K562 (cell line): ENCODE results near the gene TADA1. TPM values are rescaled to one million over a fixed set of nuclear protein-coding genes. Genes with fewer than 3 reads are reported as not detected.

Experiments used
- ARID1B ChIP-seq: fragments of 450-650 bp; IDR thresholded peaks from 2 replicates; pipeline ENCODE4 v1.6.1; 2016; ENCODE audit warnings: antibody characterized with exemption, mild to moderate bottlenecking, inconsistent platforms
- KDM2B ChIP-seq: fragments of 250-450 bp; sonication (Bioruptor Pico); IDR thresholded peaks from 2 replicates; pipeline ENCODE4 v1.8.0; 2021; ENCODE audit warnings: mild to moderate bottlenecking, moderate library complexity
- MIER1 ChIP-seq: fragments of 450-650 bp; IDR thresholded peaks from 2 replicates; pipeline ENCODE4 v1.6.1; 2016; ENCODE audit warnings: antibody characterized with exemption, mild to moderate bottlenecking, low read depth
- MITF ChIP-seq: IDR thresholded peaks from 2 replicates; pipeline ENCODE4 v1.6.1; 2014; ENCODE audit warnings: antibody characterized with exemption
- PCBP2 ChIP-seq: fragments of 200-400 bp; formaldehyde crosslinking; IDR thresholded peaks from 2 replicates; pipeline ENCODE4 v1.6.1; 2018; ENCODE audit warnings: low read length, low read depth, mild to moderate bottlenecking, moderate library complexity; ENCODE audit not compliant: poor library complexity, severe bottlenecking
- RBM15 ChIP-seq: fragments of 200-400 bp; formaldehyde crosslinking; IDR thresholded peaks from 2 replicates; pipeline ENCODE4 v1.6.1; 2018; ENCODE audit warnings: mild to moderate bottlenecking, low read length, moderate library complexity; ENCODE audit not compliant: insufficient read depth
- SIN3B ChIP-seq: fragments of 450-650 bp; IDR thresholded peaks from 2 replicates; pipeline ENCODE4 v1.6.1; 2017; ENCODE audit warnings: low read depth, mild to moderate bottlenecking, moderate library complexity
- THAP7 ChIP-seq: fragments of 250-450 bp; sonication (Bioruptor Pico); IDR thresholded peaks from 2 replicates; pipeline ENCODE4 v1.5.0; 2021
- XRCC3 ChIP-seq: fragments of 450-650 bp; IDR thresholded peaks from 2 replicates; pipeline ENCODE4 v1.6.1; 2017; ENCODE audit warnings: mild to moderate bottlenecking, moderate library complexity
- ZBTB9 ChIP-seq: fragments of 450-650 bp; formaldehyde crosslinking; IDR thresholded peaks from 2 replicates; pipeline ENCODE4 v1.4.0; 2020; ENCODE audit warnings: mild to moderate bottlenecking, moderate library complexity
- ZKSCAN8 ChIP-seq: fragments of 200-800 bp; sonication (Bioruptor generic); IDR thresholded peaks from 2 replicates; pipeline ENCODE4 v1.6.1; 2016; ENCODE audit warnings: missing genetic modification characterization, missing compliant biosample characterization
- ZNF146 ChIP-seq: IDR thresholded peaks from one replicate; pipeline ENCODE4 v1.6.1; 2018; ENCODE audit warnings: missing compliant biosample characterization; ENCODE audit not compliant: unreplicated experiment
- ZNF395 ChIP-seq: fragments of 200-800 bp; sonication (Bioruptor generic); IDR thresholded peaks from 2 replicates; pipeline ENCODE4 v1.6.1; 2017; ENCODE audit warnings: missing genetic modification characterization, missing compliant biosample characterization
- ZNF407 ChIP-seq: fragments of 450-650 bp; IDR thresholded peaks from 2 replicates; pipeline ENCODE4 v1.6.1; 2016; ENCODE audit warnings: low read depth
- ZNF717 ChIP-seq: fragments of 250-450 bp; sonication (Bioruptor Pico); IDR thresholded peaks from 2 replicates; pipeline ENCODE4 v1.5.0; 2021
- polyA plus RNA-seq, 8 experiments: library from polyadenylated mRNA; depleted of rRNA in 4 of 8; stranded (reverse) in 5 of 8; unstranded in 3 of 8; fragments of >200 nt; fragmentation: Nextera tagmentation in 2 of 8; fragmentation: Illumina TruSeq in 1 of 8; extraction: Ambion mirVana in 2 of 8; extraction: Trizol in 1 of 8; gene quantifications; 2 replicates each; pipeline versions ENCODE4 v1.2.1 to v1.2.3, GENCODE V29; 2011 to 2014; ENCODE audit warnings: inconsistent platforms in 1 of 8, missing spikeins in 1 of 8
- total RNA-seq, 7 experiments: library from RNA; depleted of rRNA in 6 of 7; stranded (reverse); fragments of >200 nt in 6 of 7; fragmentation: Illumina TruSeq in 2 of 7; extraction: Trizol in 2 of 7; gene quantifications; 2 replicates each; pipeline versions ENCODE4 v1.2.1 to v1.2.3, GENCODE V29; 2011 to 2021; ENCODE audit warnings: low replicate concordance in 1 of 7

Gene TADA1
- total and polyA plus RNA-seq, 9 of the 15 experiments (the other 6 are each of a cell fraction or from before 2014, with no cell fraction given), result 15.9 to 76.5 (median 28.7) TPM

GRCh38 chr1:166839600-166840308 is 36.3 kb downstream of the TADA1 start (continued):
- no peak for TF ChIP-seq ZNF407
- no peak for TF ChIP-seq ZKSCAN8 (CRISPR knock-in tag)
- TF ChIP-seq XRCC3, result no peak
- TF ChIP-seq ZBTB9 (CRISPR knock-in tag), result no peak
- no peak for TF ChIP-seq ZNF717
- TF ChIP-seq ZNF395 (CRISPR knock-in tag), result peak; percentile 81
- TF ChIP-seq ARID1B, result no peak
- no peak for TF ChIP-seq RBM15
- no peak for TF ChIP-seq MITF
- no peak for TF ChIP-seq ZNF146 (CRISPR knock-in tag)
- no peak for TF ChIP-seq PCBP2
- no peak for TF ChIP-seq MIER1
- TF ChIP-seq SIN3B, result no peak
- TF ChIP-seq KDM2B (CRISPR knock-in tag), result no peak
- no peak for TF ChIP-seq THAP7 (CRISPR knock-in tag)
